A549 (cell line): ENCODE data around the gene LCN2. TPM values are rescaled to one million over a fixed set of nuclear protein-coding genes. Genes with fewer than 3 reads are reported as not detected.

Source experiments
- ATAC-seq, 2 experiments: fragments of 200-7000 bp in 1 of 2; fragments of >200 bp in 1 of 2; cut with Nextera tagmentation in 1 of 2; cut with Tn5 transposase in 1 of 2; 3 replicates each; pipeline versions ENCODE4 v1.8.0 to v1.9.1; 2018 to 2020; ENCODE audit warnings: mild to moderate bottlenecking in 1 of 2, moderate library complexity in 1 of 2
- CTCF ChIA-PET: fragments of 300-600 bp; sonication (Branson Sonifier 250); formaldehyde crosslinking; extraction: SDS; loops from one replicate; lab custom pipeline; 2021; ENCODE audit warnings: antibody characterized with exemption, inconsistent platforms; lab: Yijun Ruan, JAX
- POLR2A ChIA-PET: fragments of 350-600 bp; formaldehyde crosslinking; extraction: SDS; loops from one replicate; lab custom pipeline; 2021; ENCODE audit warnings: antibody characterized with exemption, inconsistent platforms; lab: Yijun Ruan, JAX
- DNase-seq, 2 experiments: peaks; one replicate each; pipeline versions ENCODE4 v3.0.0 to v3.0.0-alpha.2; 2011 to 2016; ENCODE audit warnings: low read depth in 1 of 2, low spot score in 1 of 2
- FAIRE-seq: peaks from 2 replicates; lab custom pipeline; 2011; peaks lifted over from hg19 to GRCh38; lab: Jason Lieb, UNC
- H3K27ac ChIP-seq, 2 experiments: fragments of >200 bp; sonication (Bioruptor Twin); formaldehyde crosslinking; 3 replicates each; pipeline ENCODE4 v1.5.1; 2016 to 2017
- H3K4me1 ChIP-seq: fragments of >200 bp; sonication (Bioruptor Twin); formaldehyde crosslinking; 3 replicates; pipeline ENCODE4 v1.6.1; 2016
- H3K4me2 ChIP-seq: fragments of >200 bp; sonication (Bioruptor Twin); formaldehyde crosslinking; 3 replicates; pipeline ENCODE4 v1.6.1; 2016
- H3K4me3 ChIP-seq: fragments of >200 bp; sonication (Bioruptor Twin); formaldehyde crosslinking; 3 replicates; pipeline ENCODE4 v1.5.1; 2016
- H3K9me3 ChIP-seq: fragments of >200 bp; sonication (Bioruptor Twin); formaldehyde crosslinking; 3 replicates; pipeline ENCODE4 v1.6.1; 2016
- BHLHE40 ChIP-seq: IDR thresholded peaks from 2 replicates; pipeline ENCODE4 v1.6.1; 2012; ENCODE audit warnings: low read depth, low read length, inconsistent platforms
- CTCF ChIP-seq: fragments of >200 bp; sonication (Bioruptor Twin); formaldehyde crosslinking; IDR thresholded peaks from 3 replicates; pipeline ENCODE4 v1.5.1; 2016
- EHF ChIP-seq: fragments of 250-450 bp; sonication (Bioruptor Pico); IDR thresholded peaks from 2 replicates; pipeline ENCODE4 v1.5.0; 2020; ENCODE audit warnings: mild to moderate bottlenecking
- EHMT2 ChIP-seq: fragments of 200-600 bp; sonication (generic); IDR thresholded peaks from 2 replicates; pipeline ENCODE4 v1.6.1; 2016; ENCODE audit warnings: antibody characterized with exemption, low read depth, mild to moderate bottlenecking, moderate library complexity
- ESRRA ChIP-seq: fragments of 150-350 bp; IDR thresholded peaks from 2 replicates; pipeline ENCODE4 v1.6.1; 2014; ENCODE audit warnings: mild to moderate bottlenecking, low read length, borderline replicate concordance
- FOSB ChIP-seq: fragments of 250-450 bp; sonication (Bioruptor Pico); IDR thresholded peaks from 2 replicates; pipeline ENCODE4 v1.5.0; 2020; ENCODE audit warnings: mild to moderate bottlenecking, moderate library complexity
- FOXS1 ChIP-seq: fragments of 250-450 bp; sonication (Bioruptor Pico); IDR thresholded peaks from 2 replicates; pipeline ENCODE4 v1.5.0; 2020; ENCODE audit warnings: mild to moderate bottlenecking, moderate library complexity
- HDAC2 ChIP-seq: fragments of 200-600 bp; sonication (generic); IDR thresholded peaks from 2 replicates; pipeline ENCODE4 v1.6.1; 2016
- HMGXB4 ChIP-seq: fragments of 250-450 bp; sonication (Bioruptor Pico); IDR thresholded peaks from 2 replicates; pipeline ENCODE4 v1.5.0; 2021; ENCODE audit warnings: mild to moderate bottlenecking, moderate library complexity, borderline replicate concordance
- HOXB13 ChIP-seq: fragments of 250-450 bp; sonication (Bioruptor Pico); IDR thresholded peaks from 2 replicates; pipeline ENCODE4 v1.5.0; 2020; ENCODE audit warnings: low read depth, mild to moderate bottlenecking, moderate library complexity
- HOXB5 ChIP-seq: fragments of 250-450 bp; sonication (Bioruptor Pico); IDR thresholded peaks from 2 replicates; pipeline ENCODE4 v1.5.0; 2020; ENCODE audit warnings: mild to moderate bottlenecking, moderate library complexity
- JUNB ChIP-seq: fragments of >200 bp; sonication (Bioruptor Twin); formaldehyde crosslinking; IDR thresholded peaks from 2 replicates; pipeline ENCODE4 v1.6.1; 2016
- KDM1A ChIP-seq: fragments of 200-600 bp; sonication (generic); IDR thresholded peaks from 2 replicates; pipeline ENCODE4 v1.6.1; 2016; ENCODE audit warnings: low read depth, mild to moderate bottlenecking
- MAFK ChIP-seq: fragments of 450-650 bp; IDR thresholded peaks from 2 replicates; pipeline ENCODE4 v1.6.1; 2014; ENCODE audit not compliant: partially characterized antibody
- MYC ChIP-seq: IDR thresholded peaks from 2 replicates; pipeline ENCODE4 v1.6.1; 2012; ENCODE audit warnings: mild to moderate bottlenecking, inconsistent platforms, low read length, improper control_type of control experiment, borderline replicate concordance
- PHF8 ChIP-seq: fragments of 200-600 bp; sonication (generic); IDR thresholded peaks from 2 replicates; pipeline ENCODE4 v1.6.1; 2016; ENCODE audit warnings: low read depth, mild to moderate bottlenecking, antibody characterized with exemption, moderate library complexity, borderline replicate concordance
- POLR2A ChIP-seq: IDR thresholded peaks from 2 replicates; pipeline ENCODE4 v1.6.1; 2012; ENCODE audit warnings: mild to moderate bottlenecking, low read length
- POLR2AphosphoS2 ChIP-seq: conservative IDR thresholded peaks from 2 replicates; pipeline ENCODE4 v1.6.1; 2012; ENCODE audit warnings: low read length, improper control_type of control experiment, inconsistent platforms
- RARB ChIP-seq: fragments of 250-450 bp; sonication (Bioruptor Pico); IDR thresholded peaks from 2 replicates; pipeline ENCODE4 v1.8.0; 2021; ENCODE audit warnings: mild to moderate bottlenecking, moderate library complexity
- RCOR1 ChIP-seq: fragments of 150-350 bp; IDR thresholded peaks from 2 replicates; pipeline ENCODE4 v1.6.1; 2014; ENCODE audit warnings: antibody characterized with exemption, low read length, low read depth
- RNF2 ChIP-seq: fragments of 200-600 bp; sonication (generic); IDR thresholded peaks from 2 replicates; pipeline ENCODE4 v1.6.1; 2016; ENCODE audit warnings: low read depth, mild to moderate bottlenecking, antibody characterized with exemption, moderate library complexity, borderline replicate concordance
- SREBF2 ChIP-seq: fragments of 450-650 bp; IDR thresholded peaks from 2 replicates; pipeline ENCODE4 v1.6.1; 2014; ENCODE audit warnings: mild to moderate bottlenecking, moderate library complexity
- TFCP2L1 ChIP-seq: fragments of 250-450 bp; sonication (Bioruptor Pico); IDR thresholded peaks from 2 replicates; pipeline ENCODE4 v1.5.0; 2021; ENCODE audit warnings: mild to moderate bottlenecking
- ZC3H11A ChIP-seq: fragments of 450-650 bp; IDR thresholded peaks from 2 replicates; pipeline ENCODE4 v1.6.1; 2014; ENCODE audit warnings: antibody characterized with exemption, mild to moderate bottlenecking
- ZFP36 ChIP-seq: fragments of 450-650 bp; IDR thresholded peaks from 2 replicates; pipeline ENCODE4 v1.6.1; 2014; ENCODE audit warnings: borderline replicate concordance; ENCODE audit not compliant: partially characterized antibody
- WGBS: methylation state at CpG from one replicate; pipeline ENCODE4 v1.1.6; 2017; ENCODE audit errors: missing lambda C conversion rate; 5-methylcytosine and 5-hydroxymethylcytosine counted together
- polyA plus RNA-seq, 4 experiments: library from polyadenylated mRNA; depleted of rRNA in 3 of 4; stranded (reverse); fragments of >200 nt; fragmentation: RNase III in 1 of 4; extraction: RNeasy Plus Mini Kit Qiagen cat#74134 plus additional on column Dnase treatment in 1 of 4; gene quantifications; 2 replicates in 3 of 4; 3 replicates in 1 of 4; pipeline ENCODE4 v1.2.3, GENCODE V29; 2011 to 2017

Gene LCN2
- polyA plus RNA-seq, 2 of the 4 experiments (the other 2 are of a cell fraction): 2.3 to 11.9 TPM

GRCh38 chr9:128159784-128160602 is 10.7 kb downstream of the LCN2 start, which contains the start of gene BBLN (continued):
- no peak for TF ChIP-seq CTCF
- no peak for TF ChIP-seq ZFP36
- no peak for TF ChIP-seq POLR2AphosphoS2
- no peak for TF ChIP-seq SREBF2
- TF ChIP-seq PHF8: peak; percentile 47; the same call in 1 of the 2 replicates
- TF ChIP-seq FOSB (CRISPR knock-in tag): no peak
- TF ChIP-seq EHF (CRISPR knock-in tag): no peak

- H3K4me1 ChIP-seq: peaks cover 11% of the 10 kb centered on the region; the same call in 1 of the 3 replicates
- CTCF ChIA-PET: interaction anchor here (1.1 to 3.2 kb wide), 5 partner anchors 9 to 43 kb away, joined by 3 to 14 read pairs (median 4); no protein-coding TSS in a partner anchor
- no peak for TF ChIP-seq BHLHE40
- peak; percentile 41 for TF ChIP-seq MAFK
- TF ChIP-seq RARB (CRISPR knock-in tag): no peak
- no peak for TF ChIP-seq MYC
- no peak for TF ChIP-seq ZC3H11A
- peak overlapping the region; percentile 98 for H3K4me2 ChIP-seq
- H3K9me3 ChIP-seq: no peaks in the 10 kb centered on the region
- POLR2A ChIA-PET: interaction anchor here (0.7 to 1.6 kb wide), 11 partner anchors 9 to 115 kb away, joined by 3 to 12 read pairs (median 4); partner anchors contain the start of genes GOLGA2 and SWI5
- ATAC-seq (peak; percentile 1 to 33; a peak in 4 of 6 replicates), DNase-seq (no peak), FAIRE-seq (no peak)
- peak overlapping the region; percentile 81 to 89 for H3K27ac ChIP-seq
- 6% methylated on average over 23 of the region's 23 CpGs for WGBS
- peak overlapping the region; percentile 85 for H3K4me3 ChIP-seq
Measured at GRCh38 chr9:128160603-128160987, 11.3 kb downstream of the LCN2 start.

DNA sequence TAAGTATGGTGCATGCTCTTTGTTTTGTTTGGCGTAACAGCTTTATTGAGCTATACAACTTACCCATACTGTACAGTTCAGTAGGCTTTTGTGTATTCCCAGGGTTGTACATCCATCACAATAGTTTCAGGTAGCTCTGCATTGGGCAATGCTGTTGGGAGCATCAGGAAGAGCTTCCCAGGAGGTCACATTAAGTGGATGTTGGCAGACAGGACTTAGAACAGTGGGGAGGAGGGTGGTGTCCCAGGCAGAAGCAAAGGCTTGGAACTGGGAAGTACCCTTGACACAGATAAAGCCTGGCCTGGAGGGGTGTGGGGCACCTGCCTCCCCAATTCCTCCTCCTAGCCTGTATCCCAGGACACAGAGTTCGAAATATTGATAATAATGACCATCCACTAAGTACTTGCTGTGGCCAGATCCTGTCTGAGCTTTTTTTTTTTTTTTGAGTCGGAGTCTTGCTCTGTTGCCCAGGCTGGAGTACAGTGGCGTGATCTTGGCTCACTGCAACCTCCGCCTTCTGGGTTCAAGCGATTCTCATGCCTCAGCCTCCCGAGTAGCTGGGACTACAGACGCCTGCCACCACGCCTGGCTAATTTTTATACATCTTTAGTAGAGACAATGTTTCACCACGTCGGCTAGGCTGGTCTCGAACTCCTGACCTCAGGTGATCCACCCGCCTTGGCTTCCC is 12.1 kb downstream of the LCN2 start:
- FAIRE-seq (no peak), ATAC-seq (no peak), DNase-seq (no peak)
- 94% methylated on average over 13 of the region's 13 CpGs for WGBS
- POLR2A ChIA-PET: interaction anchor here (0.9 to 1.1 kb wide), 3 partner anchors 9 to 33 kb away, joined by 3 to 4 read pairs (median 3); no protein-coding TSS in a partner anchor
- no peak for TF ChIP-seq HMGXB4
- no peak for TF ChIP-seq RNF2
- TF ChIP-seq FOXS1 (CRISPR knock-in tag): no peak
- TF ChIP-seq EHMT2: no peak
- no peak for TF ChIP-seq KDM1A
- TF ChIP-seq ZC3H11A: no peak
- TF ChIP-seq HDAC2: no peak
- TF ChIP-seq TFCP2L1 (CRISPR knock-in tag): no peak
- no peak for TF ChIP-seq ESRRA
- no peak for TF ChIP-seq POLR2A
- TF ChIP-seq EHF (CRISPR knock-in tag): no peak
- no peak for TF ChIP-seq JUNB
- TF ChIP-seq CTCF: no peak
- no peak for TF ChIP-seq HOXB13 (CRISPR knock-in tag)
- TF ChIP-seq RCOR1: no peak
- no peak for TF ChIP-seq HOXB5
- H3K4me3 ChIP-seq: no peak overlapping the region
- H3K9me3 ChIP-seq: no peaks in the 10 kb centered on the region
- CTCF ChIA-PET: interaction anchor here (0.9 to 3.2 kb wide), 9 partner anchors 9 to 44 kb away, joined by 3 to 14 read pairs (median 4); no protein-coding TSS in a partner anchor
- no peak overlapping the region for H3K27ac ChIP-seq
- peaks cover 11% of the 10 kb centered on the region; the same call in 1 of the 3 replicates for H3K4me1 ChIP-seq
- H3K4me2 ChIP-seq: peak overlapping the region; percentile 98
